K562 (cell line): Measurements from ENCODE around the gene ITGAL. TPM values are rescaled to one million over a fixed set of nuclear protein-coding genes. Genes with fewer than 3 reads are reported as not detected.
A peak's percentile ranks its signal among the peaks of the same experiment; 100 is the strongest.

Experiments used
- CBFA2T2 ChIP-seq: fragments of 450-650 bp; conservative IDR thresholded peaks from 2 replicates; pipeline ENCODE4 v1.6.1; 2017; ENCODE audit warnings: mild to moderate bottlenecking
- CEBPG ChIP-seq, 3 experiments: fragments of 200-800 bp in 1 of 3; sonication (Bioruptor generic) in 1 of 3; sonication (generic) in 1 of 3; formaldehyde crosslinking in 1 of 3; IDR thresholded peaks in 2 of 3; conservative IDR thresholded peaks in 1 of 3; 2 replicates each; pipeline versions ENCODE4 v1.6.1 to v1.8.0; 2016 to 2022; ENCODE audit warnings: missing compliant biosample characterization in 2 of 3, missing genetic modification characterization in 2 of 3, mild to moderate bottlenecking in 1 of 3, missing genetic modification reagents in 1 of 3
- DPF2 ChIP-seq: fragments of 450-650 bp; IDR thresholded peaks from 2 replicates; pipeline ENCODE4 v1.6.1; 2016
- FOXM1 ChIP-seq, 2 experiments: fragments of 450-650 bp in 1 of 2; sonication (generic) in 1 of 2; formaldehyde crosslinking in 1 of 2; IDR thresholded peaks; 2 replicates each; pipeline versions ENCODE4 v1.6.1 to v1.9.0; 2017 to 2022; ENCODE audit warnings: low read depth in 2 of 2, mild to moderate bottlenecking in 2 of 2, missing genetic modification reagents in 1 of 2, moderate library complexity in 1 of 2
- HBP1 ChIP-seq: fragments of 450-650 bp; formaldehyde crosslinking; IDR thresholded peaks from 2 replicates; pipeline ENCODE4 v1.4.0; 2022; ENCODE audit warnings: missing genetic modification characterization
- HES1 ChIP-seq: fragments of 450-650 bp; IDR thresholded peaks from 2 replicates; pipeline ENCODE4 v1.6.1; 2016; ENCODE audit warnings: low read depth, mild to moderate bottlenecking, moderate library complexity
- HNRNPLL ChIP-seq: fragments of 200-400 bp; formaldehyde crosslinking; IDR thresholded peaks from 2 replicates; pipeline ENCODE4 v1.6.1; 2017; ENCODE audit warnings: low read length, low read depth, mild to moderate bottlenecking; ENCODE audit not compliant: poor library complexity, severe bottlenecking
- KDM2B ChIP-seq: fragments of 250-450 bp; sonication (Bioruptor Pico); IDR thresholded peaks from 2 replicates; pipeline ENCODE4 v1.8.0; 2021; ENCODE audit warnings: mild to moderate bottlenecking, moderate library complexity
- NFIC ChIP-seq: fragments of 450-650 bp; IDR thresholded peaks from 2 replicates; pipeline ENCODE4 v1.6.1; 2017; ENCODE audit warnings: mild to moderate bottlenecking, inconsistent platforms
- PREB ChIP-seq: sonication (generic); formaldehyde crosslinking; IDR thresholded peaks from 2 replicates; pipeline ENCODE4 v1.8.1; 2023; ENCODE audit warnings: mild to moderate bottlenecking, missing genetic modification reagents
- RB1 ChIP-seq: fragments of 450-650 bp; IDR thresholded peaks from 2 replicates; pipeline ENCODE4 v1.6.1; 2017; ENCODE audit warnings: low read depth, mild to moderate bottlenecking
- SAP30 ChIP-seq: fragments of 200-600 bp; sonication (generic); IDR thresholded peaks from 2 replicates; pipeline ENCODE4 v1.6.1; 2012; ENCODE audit warnings: borderline replicate concordance, low read depth, mild to moderate bottlenecking, moderate library complexity, low read length, control low read depth, inconsistent platforms; ENCODE audit not compliant: insufficient read depth, poor library complexity, severe bottlenecking
- SMARCA5 ChIP-seq: fragments of 450-650 bp; IDR thresholded peaks from 2 replicates; pipeline ENCODE4 v1.6.1; 2016
- STAG1 ChIP-seq: sonication (generic); formaldehyde crosslinking; IDR thresholded peaks from 2 replicates; pipeline ENCODE4 v1.5.0; 2020; ENCODE audit warnings: missing genetic modification reagents, borderline replicate concordance
- TBL1XR1 ChIP-seq, 2 experiments: IDR thresholded peaks; 2 replicates each; pipeline ENCODE4 v1.6.1; 2012; ENCODE audit warnings: improper control_type of control experiment in 2 of 2, low read length in 2 of 2, mild to moderate bottlenecking in 1 of 2
- YY1 ChIP-seq, 3 experiments: IDR thresholded peaks; 2 replicates each; pipeline ENCODE4 v1.6.1; 2011; ENCODE audit warnings: low read length in 2 of 3, mild to moderate bottlenecking in 2 of 3, moderate library complexity in 2 of 3, borderline replicate concordance in 1 of 3, control low read depth in 1 of 3, low read depth in 1 of 3; ENCODE audit not compliant: insufficient read depth in 3 of 3, insufficient replicate concordance in 2 of 3, control insufficient read depth in 1 of 3, insufficient read length in 1 of 3; ENCODE audit errors: extremely low read depth in 1 of 3
- ZBTB34 ChIP-seq: fragments of 250-450 bp; sonication (Bioruptor Pico); IDR thresholded peaks from 2 replicates; pipeline ENCODE4 v1.8.0; 2021; ENCODE audit warnings: mild to moderate bottlenecking, moderate library complexity
- ZKSCAN1 ChIP-seq: fragments of 150-350 bp; IDR thresholded peaks from 2 replicates; pipeline ENCODE4 v1.6.1; 2016; ENCODE audit warnings: low read depth, low read length
- ZKSCAN8 ChIP-seq: fragments of 200-800 bp; sonication (Bioruptor generic); IDR thresholded peaks from 2 replicates; pipeline ENCODE4 v1.6.1; 2016; ENCODE audit warnings: missing genetic modification characterization, missing compliant biosample characterization
- ZNF165 ChIP-seq: fragments of 250-450 bp; sonication (Bioruptor Pico); IDR thresholded peaks from 2 replicates; pipeline ENCODE4 v1.4.0; 2020; ENCODE audit warnings: borderline replicate concordance
- ZNF274 ChIP-seq: IDR thresholded peaks from 2 replicates; pipeline ENCODE4 v1.6.1; 2011; ENCODE audit warnings: low read depth, mild to moderate bottlenecking, low read length, moderate library complexity, borderline replicate concordance
- ZNF764 ChIP-seq: fragments of 250-450 bp; sonication (Bioruptor Pico); IDR thresholded peaks from 2 replicates; pipeline ENCODE4 v1.4.0; 2020; ENCODE audit warnings: low read depth, mild to moderate bottlenecking, moderate library complexity
- polyA plus RNA-seq, 8 experiments: library from polyadenylated mRNA; depleted of rRNA in 4 of 8; stranded (reverse) in 5 of 8; unstranded in 3 of 8; fragments of >200 nt; fragmentation: Nextera tagmentation in 2 of 8; fragmentation: Illumina TruSeq in 1 of 8; extraction: Ambion mirVana in 2 of 8; extraction: Trizol in 1 of 8; gene quantifications; 2 replicates each; pipeline versions ENCODE4 v1.2.1 to v1.2.3, GENCODE V29; 2011 to 2014; ENCODE audit warnings: inconsistent platforms in 1 of 8, missing spikeins in 1 of 8
- total RNA-seq, 7 experiments: library from RNA; depleted of rRNA in 6 of 7; stranded (reverse); fragments of >200 nt in 6 of 7; fragmentation: Illumina TruSeq in 2 of 7; extraction: Trizol in 2 of 7; gene quantifications; 2 replicates each; pipeline versions ENCODE4 v1.2.1 to v1.2.3, GENCODE V29; 2011 to 2021; ENCODE audit warnings: low replicate concordance in 1 of 7

ITGAL gene
- total and polyA plus RNA-seq, 9 of the 15 experiments (the other 6 are each of a cell fraction or from before 2014, with no cell fraction given): 0.01 to 0.53 TPM; not detected in 7

- TF ChIP-seq ZBTB34 (CRISPR knock-in tag) (no peak), RB1 (no peak), ZNF764 (CRISPR knock-in tag) (0 out of 2 replicates have a peak, but pooled peaks have one; percentile 68), CBFA2T2 (no peak), DPF2 (peak; percentile 73; the same call in 1 of the 2 replicates), SAP30 (peak; percentile 7), HBP1 (CRISPR knock-in tag) (0 out of 2 replicates have a peak, but pooled peaks have one; percentile 53), HES1 (peak; percentile 66), HNRNPLL (no peak), CEBPG (CRISPR knock-in tag; IDR thresholded peaks at IDR 0.05) (peak; percentile 48; the same call in 1 of the 2 replicates), CEBPG (tag; conservative IDR thresholded peaks at IDR 0.05 in 1 of 2, IDR thresholded peaks at IDR 0.05 in 1 of 2) (peak; percentile 49 to 74; a peak in 3 of 4 replicates), PREB (0 out of 2 replicates have a peak, but pooled peaks have one; percentile 78), ZNF165 (CRISPR knock-in tag) (no peak), SMARCA5 (peak; percentile 93), KDM2B (CRISPR knock-in tag) (0 out of 2 replicates have a peak, but pooled peaks have one; percentile 43), YY1 (IDR thresholded peaks at IDR 0.05; ENCODE audit: borderline replicate concordance in 1 of 3, control insufficient read depth in 1 of 3, extremely low read depth in 1 of 3, insufficient read depth in 3 of 3, insufficient read length in 1 of 3, insufficient replicate concordance in 2 of 3, low read depth in 1 of 3, low read length in 2 of 3) (no peak), ZKSCAN8 (CRISPR knock-in tag) (no peak), ZNF274 (no peak), FOXM1 (IDR thresholded peaks at IDR 0.05; ENCODE audit: low read depth) (no peak), FOXM1 (CRISPR knock-in tag; IDR thresholded peaks at IDR 0.05; ENCODE audit: low read depth) (0 out of 2 replicates have a peak, but pooled peaks have one; percentile 23), ZKSCAN1 (no peak), NFIC (0 out of 2 replicates have a peak, but pooled peaks have one; percentile 13), TBL1XR1 (IDR thresholded peaks at IDR 0.05; ENCODE audit: low read length in 2 of 2) (no peak), STAG1 (CRISPR knock-in tag) (0 out of 2 replicates have a peak, but pooled peaks have one; percentile 25)
Observed at GRCh38 chr16:30558789-30559377, 86.3 kb downstream of the ITGAL start (continued).
